GM19328 (cell line): ENCODE results near the gene ZNF627.
A peak's percentile ranks its signal among the peaks of the same experiment; 100 is the strongest.
"Not testable (repeated sequence)": the region's sequence is repeated elsewhere in the genome, so short reads cannot be mapped to it uniquely, and the experiment has no call there.

Experiments
- ATAC-seq: cut with Tn5 transposase; IDR thresholded peaks from one replicate; pipeline ENCODE4 v1.9.1; 2021; ENCODE audit warnings: mild to moderate bottlenecking, moderate library complexity; ENCODE audit not compliant: unreplicated experiment

ZNF627 gene

DNA sequence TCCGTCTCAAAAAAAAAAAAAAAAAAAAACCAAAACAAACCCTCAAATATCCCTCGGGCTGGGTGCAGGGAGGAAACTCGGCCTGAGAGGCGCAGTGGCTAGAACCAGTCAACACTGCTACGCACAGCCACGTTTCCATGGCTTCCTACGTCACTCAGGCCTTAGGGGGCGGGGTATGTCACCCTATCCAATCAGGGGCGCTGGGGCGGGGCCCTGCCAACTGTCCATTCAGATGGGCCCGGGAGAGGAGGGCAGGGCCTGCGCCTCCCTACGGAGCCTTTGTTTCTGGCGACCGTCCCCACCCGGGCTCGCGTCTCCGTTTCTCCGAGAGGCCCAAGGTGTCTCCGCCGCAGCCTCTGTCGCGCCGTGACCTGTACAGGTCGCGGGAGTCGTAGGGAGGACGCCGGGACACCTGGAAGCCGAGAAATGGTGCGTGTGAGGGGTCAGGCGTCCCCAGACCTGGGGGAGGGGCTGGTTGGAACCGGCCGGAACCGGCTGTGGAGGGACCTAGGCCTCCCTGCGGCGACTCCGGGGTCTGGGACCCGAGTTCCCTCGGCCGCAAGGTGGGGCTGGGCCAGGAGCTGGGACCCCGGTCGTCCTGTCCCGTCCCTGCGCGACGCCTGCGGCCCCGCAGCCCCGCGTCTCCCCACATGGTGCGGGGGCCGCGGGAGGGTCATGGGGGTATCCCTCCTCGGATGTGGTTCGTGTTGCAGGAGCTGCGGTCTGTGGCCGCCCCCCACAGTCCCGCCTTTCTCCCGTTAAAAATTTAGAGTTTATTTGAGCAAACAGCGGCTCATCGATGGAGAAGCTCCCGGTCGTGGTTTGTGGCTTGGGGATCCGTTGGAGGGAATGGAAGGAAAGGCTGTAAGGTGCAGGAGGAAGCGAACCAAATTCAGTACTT, at the start of gene ZNF627:
Gene ZNF627 (plus strand): TSS at position 282 of the 901 bp plus-strand sequence. CDS start 145 bp downstream, at position 427.
- ATAC-seq, result peak; percentile 98

DNA sequence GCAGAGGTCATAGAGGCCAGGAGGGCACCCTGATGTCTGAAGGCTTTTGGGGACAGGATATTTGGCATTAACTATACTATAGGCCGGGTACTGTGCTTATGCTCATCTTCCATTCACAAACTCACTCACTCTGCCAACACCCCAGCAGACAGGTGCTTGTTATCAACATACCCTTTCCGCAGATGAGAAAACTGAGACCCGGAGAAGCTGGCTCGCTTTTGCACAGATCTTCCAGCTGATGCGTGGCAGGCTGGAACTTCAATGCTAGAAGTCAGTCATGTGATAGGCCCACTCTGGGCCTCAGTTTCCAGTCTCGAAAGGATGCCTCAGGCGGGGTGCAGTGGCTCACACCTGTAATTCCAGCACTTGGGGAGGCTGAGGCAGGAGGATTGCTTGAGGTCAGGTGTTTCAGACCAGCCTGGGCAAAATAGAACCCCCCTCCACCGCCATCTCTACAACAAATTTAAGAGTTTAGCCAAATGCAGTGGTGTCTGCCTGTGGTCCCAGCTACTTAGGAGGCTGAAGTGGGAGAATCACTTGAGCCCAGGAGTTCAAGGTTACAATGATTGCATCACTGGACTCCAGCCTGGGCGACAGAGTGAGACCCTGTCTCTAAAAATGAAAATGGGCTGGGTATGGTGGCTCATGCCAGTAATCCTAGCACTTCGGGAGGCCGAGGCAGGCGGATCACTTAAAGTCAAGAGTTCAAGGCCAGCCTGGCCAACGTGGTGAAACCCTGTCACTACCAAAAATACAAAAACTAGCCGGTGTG, 49.2 kb upstream of the ZNF627 start:
- no peak for ATAC-seq

DNA sequence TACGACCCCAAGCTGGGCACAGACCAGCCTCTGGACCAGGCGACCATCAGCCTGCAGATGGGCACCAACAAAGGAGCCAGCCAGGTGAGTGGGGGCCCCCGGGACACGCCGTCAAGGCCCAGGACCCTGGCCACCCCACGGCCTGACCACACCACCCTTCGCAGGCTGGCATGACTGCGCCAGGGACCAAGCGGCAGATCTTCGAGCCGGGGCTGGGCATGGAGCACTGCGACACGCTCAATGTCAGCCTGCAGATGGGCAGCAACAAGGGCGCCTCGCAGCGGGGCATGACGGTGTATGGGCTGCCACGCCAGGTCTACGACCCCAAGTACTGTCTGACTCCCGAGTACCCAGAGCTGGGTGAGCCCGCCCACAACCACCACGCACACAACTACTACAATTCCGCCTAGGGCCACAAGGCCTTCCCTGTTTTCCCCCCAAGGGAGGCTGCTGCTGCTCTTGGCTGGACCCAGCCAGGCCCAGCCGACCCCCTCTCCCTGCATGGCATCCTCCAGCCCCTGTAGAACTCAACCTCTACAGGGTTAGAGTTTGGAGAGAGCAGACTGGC, 47.8 kb upstream of the ZNF627 start:
- ATAC-seq, result no peak

DNA sequence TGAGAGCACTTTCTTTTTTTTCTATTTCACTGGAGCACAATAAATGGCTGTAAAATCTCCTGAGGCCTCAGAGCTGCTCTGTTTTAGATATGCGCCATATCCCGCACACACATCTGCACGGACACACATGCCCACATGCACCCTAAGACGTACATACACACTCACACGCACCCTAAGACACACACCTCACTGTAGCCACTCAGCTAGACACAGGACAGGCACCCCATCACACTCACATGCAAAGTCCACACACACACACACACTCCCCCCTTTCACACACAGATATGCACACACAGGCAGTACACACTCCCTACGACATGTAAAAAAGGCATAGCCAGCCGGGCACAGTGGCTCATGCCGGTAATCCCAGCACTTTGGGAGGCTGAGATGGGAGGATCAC, 47.0 kb upstream of the ZNF627 start:
- ATAC-seq, result no peak

DNA sequence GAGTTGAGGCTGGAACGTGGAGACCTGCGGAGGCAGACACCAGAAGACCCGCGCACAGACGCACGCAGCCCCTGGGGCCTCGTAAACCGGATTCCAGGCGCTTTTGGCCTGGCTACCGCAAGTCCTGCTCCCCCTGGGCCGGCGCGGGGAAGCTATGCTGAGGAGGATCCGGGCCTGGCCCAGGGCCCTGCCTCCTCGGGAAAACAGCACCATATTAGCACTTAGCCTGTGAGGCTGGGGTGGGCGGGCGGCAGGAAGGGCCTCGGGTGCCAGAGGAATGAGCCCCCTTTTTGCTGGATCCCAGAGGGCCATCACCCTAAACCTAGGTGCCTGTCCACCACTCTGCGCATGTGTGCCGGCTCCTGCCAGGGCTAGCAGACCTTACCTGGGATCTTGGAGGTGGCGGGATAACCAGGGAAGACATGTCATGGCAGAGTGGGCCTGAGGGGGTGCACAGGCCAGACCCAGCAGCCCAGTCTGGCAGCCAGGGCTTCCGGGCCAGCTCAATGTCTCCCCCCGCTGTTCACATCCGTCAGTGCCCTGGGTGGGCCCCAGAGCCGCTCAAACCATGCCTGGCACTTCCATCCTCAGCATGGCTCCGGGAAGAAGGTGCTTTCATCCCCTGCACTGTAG, 45.6 kb upstream of the ZNF627 start:
- no peak for ATAC-seq

DNA sequence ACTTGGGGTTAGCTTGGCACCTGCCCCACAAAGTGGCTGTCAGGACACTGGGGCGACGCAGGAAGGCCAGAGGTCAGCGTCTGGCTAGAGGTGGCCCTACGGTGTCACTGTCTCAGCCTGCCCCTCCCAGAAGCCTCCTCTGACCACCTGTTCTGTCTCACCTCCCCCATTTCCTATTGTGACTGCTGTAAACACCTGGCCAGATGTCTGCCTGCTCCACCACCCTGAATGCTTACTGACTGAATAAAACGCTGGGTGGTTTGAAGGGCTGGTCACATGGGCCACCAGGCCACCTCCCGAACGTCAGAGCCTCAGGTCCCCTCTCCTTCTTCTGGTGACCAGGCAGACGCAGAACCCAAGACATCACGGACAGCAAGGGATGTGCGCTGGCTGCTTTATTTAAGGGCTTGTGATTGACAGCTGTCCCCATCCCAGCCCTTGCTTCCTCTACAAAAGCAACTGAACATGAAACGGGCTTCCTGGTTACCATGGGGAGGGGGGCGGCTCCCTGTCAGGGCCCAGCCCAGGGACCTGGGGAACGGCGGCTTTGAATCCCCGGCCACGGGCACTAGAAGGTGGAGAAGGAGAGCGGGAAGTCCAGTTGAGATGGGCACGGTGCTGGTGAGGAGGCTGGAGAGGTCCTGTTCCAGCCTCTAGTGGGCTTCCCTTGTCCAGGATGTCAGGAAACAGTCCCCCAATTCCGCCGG, 44.5 kb upstream of the ZNF627 start:
- no peak for ATAC-seq

DNA sequence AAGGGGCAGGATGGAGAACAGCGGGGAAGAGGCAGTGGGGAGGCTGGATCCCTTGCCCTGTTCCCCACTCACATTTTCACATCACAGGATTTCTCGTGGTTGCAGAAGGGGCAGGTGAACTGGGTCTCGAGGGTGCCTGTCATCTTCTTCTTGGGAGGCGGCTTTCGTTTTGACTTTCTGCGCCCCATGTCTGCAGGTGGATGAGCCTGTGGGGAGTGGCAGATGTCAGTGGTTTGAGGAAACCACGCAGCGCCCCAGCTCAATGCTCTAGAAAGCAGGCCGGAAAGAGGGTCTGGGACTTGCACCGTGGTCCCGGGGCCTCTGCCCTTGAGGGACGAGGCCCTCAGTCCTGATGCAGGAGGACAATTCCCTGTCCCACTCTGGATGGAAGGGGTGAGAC, 43.1 kb upstream of the ZNF627 start:
- no peak for ATAC-seq

DNA sequence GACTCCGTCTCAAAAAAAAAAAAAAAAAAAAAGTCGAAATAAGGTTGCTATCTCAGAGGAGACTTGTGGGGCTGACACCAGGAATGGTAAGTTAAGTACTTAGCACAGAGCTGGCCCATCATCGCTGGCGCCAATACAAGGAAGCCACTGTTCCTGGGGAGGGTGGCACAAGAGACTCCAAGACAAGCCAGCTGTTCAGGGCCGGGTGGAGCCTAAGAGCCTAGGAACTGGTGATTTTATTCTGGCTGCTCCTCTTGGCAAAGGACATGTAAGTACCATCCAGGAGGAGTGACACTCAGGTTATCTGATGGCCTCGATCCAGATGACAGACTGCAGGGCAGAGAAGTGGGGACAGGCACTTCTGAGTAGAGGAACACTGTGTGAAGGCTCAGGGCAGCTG, 42.0 kb upstream of the ZNF627 start:
- no peak for ATAC-seq

DNA sequence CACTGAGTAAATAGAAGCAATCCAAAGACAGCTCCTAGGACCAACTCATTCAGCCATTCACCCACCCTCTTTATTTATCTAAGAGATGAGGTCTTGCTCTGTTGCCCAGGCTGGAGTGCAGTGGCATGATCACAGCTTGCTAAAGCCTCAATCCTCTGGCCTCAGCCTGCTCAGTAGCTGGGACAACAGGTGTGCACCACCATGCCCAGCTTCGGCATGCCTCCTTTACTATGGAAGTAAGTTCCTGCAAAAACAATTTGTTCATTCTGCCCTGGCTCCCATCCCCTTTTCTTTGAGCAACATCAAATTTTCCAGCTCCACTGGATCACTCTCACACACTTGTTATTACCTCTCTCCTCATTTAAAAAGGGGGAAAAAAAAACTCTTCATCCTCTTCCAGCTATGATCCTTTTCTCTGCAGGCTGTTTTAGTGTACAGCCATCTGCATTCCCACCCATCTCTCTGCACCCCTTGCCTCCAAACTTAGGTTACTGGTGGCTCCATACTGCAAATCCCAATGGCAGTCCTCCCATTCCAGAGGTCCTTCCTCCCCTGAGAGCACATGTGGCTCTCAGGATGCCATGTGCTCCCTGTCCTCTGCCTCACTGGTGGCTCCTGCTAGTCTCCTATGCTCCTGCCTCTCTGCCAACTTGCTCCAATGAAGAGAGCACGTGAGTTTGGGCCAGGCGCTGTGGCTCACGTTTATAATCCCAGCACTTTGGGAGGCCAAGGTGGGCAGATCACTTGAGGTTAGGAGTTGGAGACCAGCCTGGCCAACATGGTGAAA, 40.5 kb upstream of the ZNF627 start:
- no peak for ATAC-seq

DNA sequence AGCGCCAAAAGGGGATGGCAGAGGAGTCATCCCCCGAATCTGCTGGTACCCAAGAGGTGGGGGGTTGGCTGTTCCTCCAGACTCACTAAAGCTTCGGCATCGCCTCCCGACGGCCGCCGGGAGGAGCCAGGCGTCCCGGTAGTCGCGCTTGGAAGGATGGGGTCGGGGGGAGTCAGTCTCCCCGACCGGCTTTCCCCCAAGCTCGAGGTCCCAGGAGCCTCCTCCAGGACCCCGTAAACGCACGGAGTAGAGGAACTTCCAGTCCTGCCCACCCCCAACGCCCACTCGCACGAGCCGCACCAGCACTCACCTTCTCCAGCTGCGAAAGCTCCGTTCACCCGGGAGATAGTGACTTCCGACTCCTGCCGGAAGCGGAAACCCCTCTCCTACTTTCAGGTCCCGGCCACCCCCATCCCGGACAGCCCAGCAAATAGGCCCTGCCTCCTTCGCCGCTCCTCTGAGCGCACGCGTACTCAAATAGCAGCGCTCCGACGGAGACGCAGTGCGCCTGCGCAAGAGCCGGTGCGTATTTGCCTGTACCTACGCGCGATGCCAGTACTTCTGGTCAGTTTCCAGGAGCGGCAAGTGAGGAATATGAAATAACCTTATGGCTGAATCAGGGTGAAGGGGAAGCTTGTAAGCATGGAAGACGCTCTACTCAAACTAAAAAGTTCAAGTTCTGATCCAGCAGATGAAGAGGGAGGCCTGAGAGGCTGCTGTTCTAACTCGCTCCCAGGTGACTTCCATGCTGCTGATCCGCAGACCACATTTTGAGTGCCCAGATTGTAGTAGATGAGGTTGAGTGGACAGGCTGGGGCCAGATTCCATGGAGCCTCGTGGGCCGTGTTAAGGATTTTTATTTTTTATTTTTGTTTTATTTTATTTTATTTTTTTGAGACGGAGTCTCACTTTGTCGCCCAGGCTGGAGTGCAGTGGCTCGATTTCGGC, 38.1 kb upstream of the ZNF627 start, which contains the start of gene ELOF1:
Gene ELOF1 (minus strand): TSS at position 350 of the 948 bp plus-strand sequence. CDS start 4,883 bp downstream, outside the sequence.
- ATAC-seq, result peak; percentile 62

DNA sequence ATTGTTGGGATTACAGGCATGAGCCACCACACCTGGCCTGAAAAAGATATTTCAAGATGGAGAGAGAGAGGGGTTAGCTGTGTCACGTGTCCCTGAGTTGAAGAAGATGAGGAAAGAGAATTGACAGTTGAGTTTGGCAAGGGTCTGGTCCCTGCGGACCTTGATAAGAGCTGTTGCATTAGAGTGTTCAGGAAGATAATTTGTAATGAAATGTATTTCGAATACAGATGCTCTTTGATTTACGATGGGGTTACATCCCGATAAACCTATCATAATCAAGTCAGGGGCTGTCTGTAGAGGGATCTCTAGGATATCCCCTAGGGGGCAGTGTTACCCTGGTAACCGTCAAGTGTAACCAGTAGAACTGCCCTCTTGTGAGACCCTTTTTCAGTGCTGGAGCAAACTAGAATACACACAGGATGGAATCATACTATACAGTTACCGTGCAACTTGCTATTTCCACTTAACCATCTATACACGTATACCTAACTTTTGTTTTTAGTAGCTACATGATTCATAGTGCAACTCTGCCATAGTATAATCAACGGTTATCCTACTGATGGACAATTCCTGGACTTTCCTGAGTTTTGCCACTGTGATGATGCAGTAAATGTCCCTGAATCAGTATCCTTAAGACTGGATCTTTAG, 36.8 kb upstream of the ZNF627 start:
- ATAC-seq, result no peak

DNA sequence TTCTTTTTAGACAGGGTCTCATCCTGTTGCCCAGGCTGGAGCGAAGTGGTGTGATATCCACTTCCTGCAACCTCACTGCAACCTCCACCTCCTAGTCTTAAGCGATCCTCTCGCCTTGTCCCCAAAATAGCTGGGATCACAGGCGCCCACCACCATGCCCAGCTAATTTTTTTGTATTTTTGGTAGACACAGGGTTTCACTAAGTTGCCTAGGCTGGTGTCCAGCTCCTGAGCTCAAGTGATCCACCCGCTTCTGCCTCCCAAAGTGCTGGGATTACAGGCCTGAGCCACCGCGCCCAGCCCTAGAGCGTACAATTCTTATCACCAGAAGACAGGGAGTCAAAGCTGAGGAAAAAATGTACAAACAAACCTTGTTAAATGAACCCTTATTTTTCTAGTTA, 33.8 kb upstream of the ZNF627 start:
- no peak for ATAC-seq

DNA sequence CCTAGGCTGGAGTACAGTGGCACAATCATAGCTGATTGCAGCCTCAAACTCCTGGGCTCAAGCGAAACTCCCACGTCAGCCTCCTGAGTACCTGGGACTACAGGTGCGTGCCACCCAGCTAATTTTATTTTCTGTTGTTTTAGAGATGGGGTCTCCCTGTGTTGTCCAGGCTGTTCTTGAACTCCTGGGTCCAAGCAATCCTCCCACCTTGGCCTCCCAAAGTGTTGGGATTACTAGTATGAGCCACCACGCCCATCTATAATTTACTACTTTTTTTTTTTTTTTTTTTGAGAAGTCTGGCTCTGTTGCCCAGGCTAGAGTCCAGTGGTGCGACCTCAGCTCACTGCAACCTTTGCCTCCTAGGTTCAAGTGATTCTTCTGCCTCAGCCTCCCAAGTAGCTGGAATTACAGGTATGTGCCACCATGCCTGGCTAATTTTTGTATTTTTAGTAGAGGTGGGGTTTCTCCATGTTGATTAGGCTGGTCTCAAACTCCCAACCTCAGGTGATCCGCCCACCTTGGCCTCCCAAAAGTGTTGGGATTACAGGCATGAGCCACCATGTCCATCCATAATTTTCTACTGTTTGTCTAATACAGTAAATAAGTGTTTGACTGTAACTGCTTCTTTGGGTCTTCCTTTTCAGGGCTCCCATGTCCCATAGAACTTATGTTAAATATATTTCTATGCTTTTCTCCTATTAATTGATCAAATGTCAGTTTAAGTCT, 33.0 kb upstream of the ZNF627 start:
- not testable (repeated sequence) for ATAC-seq

DNA sequence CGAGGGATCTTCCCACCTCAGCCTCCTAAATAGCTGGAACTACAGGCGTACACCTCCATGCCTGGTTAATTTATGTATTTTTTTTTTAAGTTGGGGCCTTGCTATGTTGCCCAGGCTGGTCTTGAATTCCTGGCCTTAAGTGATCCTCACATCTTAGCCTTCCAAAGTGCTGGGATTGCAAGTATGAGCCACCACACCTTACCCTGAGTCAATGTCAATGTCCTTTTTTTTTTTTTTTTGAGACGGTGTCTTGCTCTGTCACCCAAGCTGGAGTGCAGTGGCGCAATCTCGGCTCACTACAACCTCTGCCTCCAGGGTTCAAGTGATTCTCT, 31.7 kb upstream of the ZNF627 start:
- not testable (repeated sequence) for ATAC-seq

DNA sequence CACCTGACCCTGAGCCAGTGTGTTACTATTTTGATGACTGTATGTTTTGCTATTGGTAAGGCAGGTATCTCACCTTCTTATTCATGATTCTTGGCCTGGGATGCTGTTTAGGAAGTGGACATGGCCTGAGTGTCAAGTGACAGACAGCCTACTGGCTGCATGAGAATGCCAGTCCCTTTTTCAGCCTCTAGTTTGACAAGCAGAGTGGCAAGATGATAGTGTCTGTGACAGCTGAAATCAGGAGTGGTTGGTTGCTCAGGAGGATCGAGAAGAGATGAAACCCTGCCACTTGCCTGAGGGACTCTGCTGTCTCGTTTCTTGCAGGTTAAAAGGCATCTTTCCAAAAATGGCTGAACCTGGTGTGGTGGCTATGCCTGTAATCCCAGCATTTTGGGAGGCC, 31.1 kb upstream of the ZNF627 start:
- ATAC-seq, result no peak

DNA sequence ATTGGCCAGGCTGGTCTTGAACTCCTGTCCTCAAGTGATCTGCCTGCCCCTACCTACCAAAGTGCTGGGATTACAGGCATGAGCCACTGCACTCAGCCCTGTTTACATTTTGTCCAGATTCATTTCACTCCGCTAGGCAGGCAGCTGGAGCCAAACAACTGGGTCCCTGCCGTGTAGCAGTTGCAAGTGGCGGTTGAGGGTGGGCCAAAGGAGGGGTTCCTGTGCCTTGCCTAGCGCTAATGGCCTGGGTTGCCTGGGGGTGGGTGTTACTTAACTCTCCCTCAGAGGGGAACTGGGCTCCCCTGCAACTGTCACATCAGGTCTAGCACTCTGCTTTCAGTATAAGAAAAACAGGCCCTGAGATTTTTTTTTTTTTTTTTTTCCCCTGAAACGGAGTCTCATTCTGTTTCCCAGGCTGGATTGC, 27.2 kb upstream of the ZNF627 start:
- no peak for ATAC-seq

DNA sequence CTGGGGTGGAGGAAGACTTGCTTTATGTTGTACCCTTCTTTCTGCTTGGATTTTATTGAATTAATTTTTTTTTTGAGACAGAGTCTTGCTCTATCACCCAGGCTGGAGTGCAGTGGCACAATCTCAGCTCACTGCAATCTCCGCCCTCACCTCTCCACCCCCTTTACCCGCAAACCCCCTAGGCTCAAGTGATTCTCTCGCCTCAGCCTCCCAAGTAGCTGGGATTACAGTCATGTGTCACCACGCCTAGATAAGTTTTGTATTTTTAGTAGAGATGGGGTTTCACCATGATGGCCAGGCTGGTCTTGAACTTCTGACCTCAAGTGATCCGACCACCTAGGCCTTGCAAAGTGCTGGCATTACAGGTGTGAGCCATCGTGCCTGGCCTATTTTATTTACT, 23.9 kb upstream of the ZNF627 start:
- not testable (repeated sequence) for ATAC-seq
